HG03108 (cell line): ENCODE data around the gene CACTIN.

Experiments
- ATAC-seq: cut with Tn5 transposase; IDR thresholded peaks from one replicate; pipeline ENCODE4 v1.9.1; 2021; ENCODE audit warnings: moderate library complexity; ENCODE audit not compliant: unreplicated experiment

Gene CACTIN

DNA sequence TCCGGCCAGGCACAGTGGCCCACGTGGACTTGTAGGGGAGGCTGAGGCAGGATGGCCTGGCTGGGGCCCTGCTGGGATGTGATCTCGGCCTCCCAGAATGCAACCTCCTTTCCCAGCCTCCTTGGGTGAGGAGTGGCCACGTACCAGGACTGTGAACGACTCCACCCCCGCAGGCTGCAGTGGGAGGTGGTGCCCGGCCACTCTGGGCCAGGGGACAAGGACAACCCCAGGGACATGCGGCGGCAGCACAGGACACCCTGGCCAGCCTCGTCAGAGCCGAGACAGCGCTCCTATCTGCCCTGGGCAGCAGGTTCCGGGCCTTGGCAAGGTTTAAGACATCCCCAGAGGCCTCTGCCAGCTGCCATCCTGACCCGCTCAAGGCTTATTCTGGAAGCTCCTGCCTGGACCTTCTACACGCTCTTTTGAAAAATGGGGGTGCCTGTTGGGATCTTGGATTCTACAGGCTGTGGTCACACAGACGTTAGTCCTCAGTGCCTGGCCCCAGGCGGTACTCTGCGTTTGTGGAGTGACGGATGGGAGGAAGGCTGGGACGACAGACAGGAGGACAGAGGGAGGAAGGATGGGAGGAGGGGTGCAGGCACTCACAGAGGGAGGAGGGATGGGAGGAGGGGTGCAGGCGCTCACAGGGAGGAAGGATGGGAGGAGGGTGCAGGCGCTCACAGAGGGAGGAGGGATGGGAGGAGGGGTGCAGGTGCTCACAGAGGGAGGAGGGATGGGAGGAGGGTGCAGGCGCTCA, 19.9 kb upstream of the CACTIN start:
- ATAC-seq: no peak

DNA sequence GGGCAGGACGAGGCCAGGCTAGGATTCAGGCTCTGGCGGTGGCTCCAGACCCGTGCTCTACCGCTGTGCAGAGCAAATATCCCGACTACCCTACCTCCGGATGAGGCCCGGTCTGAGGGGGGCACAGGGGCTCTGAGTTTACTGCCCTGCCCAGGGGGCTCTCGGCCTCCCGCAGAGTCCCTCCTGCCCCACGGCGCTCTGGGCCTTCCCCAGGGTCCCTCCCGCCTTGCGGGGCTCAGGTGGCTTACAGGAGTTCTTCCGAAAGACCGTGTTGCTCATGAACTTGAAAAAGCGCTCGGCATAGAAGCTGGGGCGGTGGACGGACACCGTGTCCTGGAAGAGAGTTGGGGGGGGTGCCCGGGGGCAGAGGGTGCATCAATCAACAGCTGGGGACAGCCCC, 19.1 kb upstream of the CACTIN start:
- ATAC-seq: no peak

DNA sequence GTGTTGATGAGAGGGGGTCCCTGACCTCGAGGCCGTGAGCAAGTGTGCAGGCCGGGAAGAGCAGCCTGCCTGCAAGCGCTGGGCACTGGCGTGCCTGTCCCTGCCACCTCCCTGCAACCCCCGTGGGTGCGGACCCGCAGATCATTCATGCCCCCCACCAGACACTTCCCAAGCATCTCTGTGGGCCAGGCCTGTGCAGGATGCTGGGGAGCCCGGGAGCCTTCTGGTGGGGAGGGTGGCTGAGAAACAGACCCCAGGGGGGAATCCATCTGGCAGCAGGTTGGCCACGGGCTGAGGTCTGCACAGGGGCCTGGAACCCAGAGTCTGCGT, 18.4 kb upstream of the CACTIN start:
- ATAC-seq: no peak

DNA sequence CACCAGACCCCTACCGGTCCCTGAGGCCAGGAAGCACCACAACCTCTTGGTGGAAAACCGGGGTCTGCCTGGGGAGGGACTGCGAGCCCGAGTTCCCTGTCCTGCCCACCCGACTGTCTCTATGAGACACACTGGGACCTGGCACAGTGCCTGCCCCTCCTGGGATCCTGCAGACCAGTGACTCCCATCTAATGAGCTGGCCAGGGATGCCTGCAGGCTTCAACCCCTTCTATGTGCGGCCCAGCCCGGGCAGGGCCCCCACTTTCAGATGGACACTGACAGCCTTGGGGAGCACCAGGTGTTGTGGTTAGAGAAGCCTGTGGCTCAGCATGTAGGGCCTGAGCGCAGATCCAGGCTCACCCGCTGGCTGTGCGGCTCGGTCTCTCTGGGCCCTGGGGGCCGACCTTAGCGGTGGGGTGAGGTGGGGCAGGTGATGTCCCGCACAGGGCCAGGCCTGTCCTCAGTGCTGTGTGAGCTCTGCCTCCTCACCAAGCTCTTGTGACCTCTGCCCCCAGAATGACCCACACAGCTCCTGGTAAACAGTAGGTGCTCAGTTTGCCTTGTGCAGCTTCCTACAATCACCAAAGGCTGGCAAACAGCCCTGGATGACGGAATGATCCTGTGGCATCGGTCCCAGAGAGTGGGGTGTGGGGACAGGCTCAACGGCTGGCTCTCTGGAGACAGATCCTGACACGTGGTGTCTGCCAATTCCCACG, 17.9 kb upstream of the CACTIN start:
- no peak for ATAC-seq

DNA sequence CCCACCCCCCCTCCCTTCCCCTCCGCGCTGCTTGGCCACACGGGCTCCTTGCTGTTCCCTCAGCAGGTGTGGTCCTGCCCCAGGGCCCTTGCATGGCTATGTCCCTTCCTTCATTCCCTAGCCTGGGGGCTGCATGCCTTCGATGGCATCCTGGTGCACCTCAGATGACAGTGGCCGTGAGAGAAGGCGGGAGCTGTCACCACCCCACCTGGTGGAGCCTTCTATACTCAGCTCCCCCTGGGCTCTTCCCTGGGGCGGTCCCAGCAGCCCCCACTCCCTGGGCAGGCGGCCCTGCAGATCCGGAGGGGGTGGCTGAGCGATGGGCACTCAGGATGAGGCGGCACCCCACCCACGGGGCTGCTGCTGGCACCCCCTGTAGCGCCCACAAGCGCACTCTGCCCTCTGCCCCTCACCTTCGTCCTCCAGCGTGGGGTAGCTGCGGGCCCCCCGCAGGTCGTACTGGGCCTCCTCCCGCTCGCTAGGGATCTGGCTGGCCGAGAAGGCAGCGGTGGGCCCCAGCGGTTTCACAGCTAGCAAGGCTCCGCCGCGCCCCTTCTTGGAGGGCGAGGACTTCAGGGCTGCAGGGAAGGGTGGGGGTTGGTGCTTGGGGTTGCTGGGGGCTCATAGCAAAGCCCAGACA, 17.2 kb upstream of the CACTIN start:
- ATAC-seq: no peak

DNA sequence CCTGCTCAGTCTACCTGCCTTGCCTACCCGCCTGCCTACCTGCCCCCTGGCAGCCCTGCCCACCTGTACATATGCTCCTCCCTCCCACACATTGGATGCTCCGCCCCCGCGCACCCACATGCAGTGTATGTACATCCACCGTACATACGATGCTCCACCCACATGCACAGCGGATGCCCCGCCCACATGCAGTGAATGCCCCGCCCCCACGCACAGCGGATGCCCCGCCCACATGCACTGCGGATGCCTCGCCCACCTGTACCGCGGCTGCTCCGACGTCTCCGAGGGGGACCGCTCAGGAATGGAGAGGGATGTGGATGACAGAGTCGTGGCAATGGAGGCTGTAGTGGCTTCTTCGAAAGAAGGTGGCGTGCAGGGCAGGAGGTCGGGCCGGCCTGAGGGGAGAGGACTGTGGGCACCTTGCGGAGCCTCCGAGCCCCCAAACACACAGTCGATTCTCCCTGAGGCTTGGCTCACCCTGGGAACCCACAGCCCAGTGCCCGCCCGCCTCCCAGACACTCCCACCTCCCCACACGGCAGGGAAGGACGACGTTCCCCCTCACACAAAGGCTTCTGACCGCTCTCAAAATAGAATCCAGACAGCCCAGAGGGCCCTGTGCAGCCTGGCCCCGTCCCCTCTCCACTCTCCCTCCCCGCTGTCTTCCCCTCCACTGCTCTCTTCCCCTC, 16.5 kb upstream of the CACTIN start:
- no peak for ATAC-seq

DNA sequence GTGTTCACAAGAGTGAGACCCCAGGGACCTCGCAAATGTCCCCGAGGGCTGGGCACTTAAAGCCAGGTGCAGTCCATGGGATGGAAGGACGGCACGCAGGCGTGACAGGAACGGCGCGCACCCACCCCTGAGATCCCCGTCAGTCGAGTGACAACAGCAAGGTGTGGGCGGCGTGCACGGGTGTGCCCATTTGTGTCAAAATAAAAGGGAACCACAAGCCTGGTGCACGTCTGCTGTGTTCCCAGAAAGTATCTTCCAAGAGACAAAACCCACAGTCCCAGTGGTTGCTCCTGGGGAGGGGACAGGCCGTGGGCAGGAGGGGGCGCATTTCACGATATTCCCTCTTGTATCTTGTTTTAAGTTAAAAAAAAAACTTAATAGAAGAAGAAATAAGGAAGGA, 15.7 kb upstream of the CACTIN start:
- ATAC-seq: no peak

DNA sequence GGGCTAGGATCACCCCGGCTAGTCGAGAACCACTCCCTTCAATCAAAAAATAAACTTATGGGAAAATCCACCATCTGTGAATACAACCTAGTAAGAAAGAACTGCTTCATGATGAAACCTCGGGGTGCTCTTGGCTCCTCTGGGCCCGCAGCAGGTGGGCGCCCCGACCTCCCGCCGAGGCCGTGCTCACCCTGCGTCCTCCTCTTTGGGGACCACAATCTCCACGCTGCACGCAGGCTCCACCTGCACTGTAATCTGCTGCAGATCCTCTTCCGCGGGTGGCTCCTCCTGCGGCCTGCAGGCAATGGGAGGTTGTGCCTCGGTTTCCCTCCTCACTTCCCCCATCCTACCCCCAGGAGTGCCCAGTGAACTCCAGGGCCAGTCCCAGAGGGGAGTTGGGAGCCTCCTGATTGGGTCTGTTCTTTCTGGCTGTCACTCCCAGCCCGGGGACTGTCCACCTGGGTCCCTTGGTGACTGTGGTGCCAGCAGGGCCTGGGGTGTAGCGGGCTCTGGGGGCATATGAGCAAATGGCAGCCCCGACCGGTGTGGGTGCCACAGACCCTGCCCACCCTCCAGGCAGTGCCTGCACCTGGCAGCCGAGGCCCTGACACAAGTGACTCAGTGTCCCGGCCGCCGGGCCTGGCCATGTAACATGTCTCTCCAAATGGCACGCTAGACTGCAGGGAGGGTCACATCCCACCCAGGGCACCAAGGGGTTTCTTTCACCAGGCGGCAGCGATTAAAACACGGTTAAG, 15.1 kb upstream of the CACTIN start:
- ATAC-seq: no peak

DNA sequence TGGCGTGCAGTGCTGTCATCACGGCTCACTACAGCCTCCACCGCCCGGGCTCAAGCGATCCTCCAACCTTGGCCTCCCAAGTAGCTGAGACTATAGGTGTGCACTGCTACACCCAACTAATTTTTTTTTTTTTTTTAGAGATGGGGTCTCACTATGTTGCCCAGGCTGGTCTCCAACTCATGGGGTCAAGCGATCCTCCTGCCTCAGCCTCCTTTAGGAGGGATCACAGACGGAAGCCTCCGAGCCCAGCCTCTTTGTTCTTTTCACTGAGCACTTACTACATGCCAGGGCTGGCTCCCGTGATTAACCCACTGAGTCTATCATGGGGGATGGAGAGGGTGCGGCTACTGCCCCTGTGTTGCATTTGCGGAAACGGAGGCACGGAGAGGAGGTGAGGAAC, 12.9 kb upstream of the CACTIN start:
- no peak for ATAC-seq

DNA sequence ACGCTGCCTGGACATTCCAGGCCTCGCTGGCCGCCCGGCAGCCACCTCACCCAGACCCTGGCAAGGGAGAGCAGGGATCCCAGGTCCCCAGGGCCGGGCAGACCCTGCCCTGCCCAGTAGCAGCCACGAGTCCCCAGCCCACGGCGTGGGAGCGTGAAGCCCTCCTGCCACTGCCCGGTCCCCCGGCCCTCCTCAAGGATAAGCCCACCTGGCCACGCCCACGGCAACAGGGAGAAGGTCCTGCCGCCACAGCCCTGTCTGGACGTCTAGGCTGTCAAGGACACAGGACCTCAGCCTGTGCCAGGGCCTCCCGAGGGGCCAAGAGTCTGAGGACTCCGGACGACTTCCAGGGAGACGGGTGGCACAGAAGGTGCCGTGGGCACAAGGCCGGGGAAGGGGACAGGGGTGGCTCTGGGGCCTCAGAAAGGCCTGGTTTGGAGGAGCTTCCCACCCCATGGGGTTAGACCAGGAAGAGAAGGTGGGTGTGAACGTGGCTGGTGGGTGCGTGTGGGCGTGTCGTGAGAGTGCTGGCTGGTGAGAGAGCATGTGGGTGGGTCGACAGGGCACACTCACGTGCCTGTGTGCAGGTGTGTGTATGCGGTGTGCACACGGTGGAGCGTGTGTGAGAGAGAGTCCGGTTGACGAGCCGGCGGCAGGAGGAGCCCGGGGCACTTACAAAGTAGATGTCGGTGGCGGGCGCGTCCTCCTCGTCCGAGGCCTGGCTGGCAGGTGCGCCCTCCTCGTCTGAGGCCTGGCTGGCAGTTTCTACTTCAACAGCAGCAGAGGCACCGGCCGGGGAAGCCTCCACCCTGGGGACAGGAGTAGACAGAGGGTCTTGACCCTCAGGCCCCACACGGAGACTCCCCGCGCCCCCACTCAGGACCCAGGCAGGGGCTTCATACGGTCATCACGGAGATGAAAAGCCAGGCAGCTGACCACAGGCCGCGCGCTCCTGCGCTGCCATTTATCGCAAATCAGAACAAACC, 11.9 kb upstream of the CACTIN start:
- ATAC-seq: no peak

DNA sequence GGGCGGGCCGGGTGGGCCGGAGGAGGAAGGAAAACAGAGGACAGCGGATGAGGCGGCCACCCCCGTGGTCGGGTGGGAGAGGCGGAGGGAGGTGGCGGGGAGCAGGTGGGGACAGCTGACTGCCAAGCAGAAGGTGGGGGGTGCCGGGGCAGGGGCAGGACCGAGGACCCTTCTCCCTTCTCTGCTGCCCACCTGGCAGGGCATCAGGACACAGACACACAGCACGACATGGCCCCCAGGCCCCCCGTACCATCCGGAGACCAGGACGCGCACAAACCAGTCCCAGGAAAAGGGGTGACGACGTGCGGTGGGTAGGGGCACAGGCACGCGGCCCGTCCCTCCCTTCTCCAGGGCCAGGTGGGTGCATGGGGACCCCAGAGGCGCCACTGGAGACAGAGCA, 11.0 kb upstream of the CACTIN start:
- ATAC-seq: no peak

DNA sequence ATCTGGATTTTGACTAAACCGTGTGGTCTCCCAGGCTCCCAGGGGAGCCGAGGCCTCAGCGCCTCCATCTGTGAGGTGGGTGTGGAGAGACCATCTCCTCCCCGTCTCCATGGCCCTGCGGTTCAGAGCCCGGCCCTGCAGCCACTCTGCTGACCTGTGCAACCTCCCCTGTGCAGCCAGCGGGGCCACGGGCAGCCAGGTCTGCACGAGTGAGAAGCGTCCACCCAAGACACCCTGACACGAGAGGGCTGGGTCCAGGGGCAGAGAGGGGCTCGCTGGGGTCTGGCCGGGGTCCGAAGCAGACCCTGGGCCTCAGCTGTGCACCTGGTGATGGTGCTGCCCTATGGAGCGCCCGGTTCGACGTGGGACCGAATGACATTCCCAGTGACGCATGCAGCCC, 10.4 kb upstream of the CACTIN start:
- no peak for ATAC-seq

DNA sequence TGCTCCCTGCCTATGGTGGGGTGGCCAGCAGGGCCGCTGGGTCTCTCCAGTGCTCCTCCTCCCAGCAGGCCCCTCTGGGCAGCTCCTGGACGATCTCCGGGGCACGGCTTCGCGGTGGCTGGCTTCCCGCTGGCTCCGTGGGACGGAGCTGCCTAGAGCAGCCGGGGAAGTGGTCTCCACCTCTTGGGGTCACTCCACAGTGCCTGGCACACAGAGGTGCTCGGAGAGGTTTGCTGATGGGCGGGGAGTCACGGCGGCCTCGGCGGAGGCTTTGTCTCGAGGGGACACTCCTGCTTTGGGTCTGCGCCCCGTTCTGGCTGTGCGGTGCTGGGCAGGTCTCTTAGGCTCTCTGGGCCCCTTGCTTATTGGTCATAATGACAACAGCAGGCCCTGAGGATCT, 9.9 kb upstream of the CACTIN start:
- no peak for ATAC-seq

DNA sequence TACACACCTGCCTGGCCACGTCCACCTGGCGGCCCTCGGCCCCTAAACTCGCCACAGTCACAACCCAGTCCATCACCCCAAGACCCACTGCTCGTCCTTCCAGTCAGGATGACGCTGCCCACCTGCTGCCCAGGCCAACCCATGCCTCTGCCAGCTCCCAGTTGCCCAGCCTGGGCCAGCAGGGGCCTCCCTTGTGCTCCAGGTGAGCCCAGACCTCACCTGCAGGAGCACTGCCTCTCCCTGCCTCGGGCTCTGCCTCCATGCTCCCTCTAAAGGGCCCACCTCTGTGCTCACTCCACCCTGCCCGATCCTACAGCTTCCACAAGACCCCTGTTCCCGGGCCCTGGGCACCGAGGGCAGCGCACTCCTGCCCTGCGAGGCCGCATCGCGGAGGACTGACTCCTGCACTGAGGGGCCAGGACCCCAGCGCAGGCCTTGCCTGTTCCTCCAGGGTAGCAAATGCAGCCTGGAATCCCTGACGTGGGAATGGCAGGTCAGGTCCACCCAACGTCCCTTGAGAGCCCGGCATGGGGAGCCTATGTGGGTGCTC, 8.0 kb upstream of the CACTIN start:
- no peak for ATAC-seq

DNA sequence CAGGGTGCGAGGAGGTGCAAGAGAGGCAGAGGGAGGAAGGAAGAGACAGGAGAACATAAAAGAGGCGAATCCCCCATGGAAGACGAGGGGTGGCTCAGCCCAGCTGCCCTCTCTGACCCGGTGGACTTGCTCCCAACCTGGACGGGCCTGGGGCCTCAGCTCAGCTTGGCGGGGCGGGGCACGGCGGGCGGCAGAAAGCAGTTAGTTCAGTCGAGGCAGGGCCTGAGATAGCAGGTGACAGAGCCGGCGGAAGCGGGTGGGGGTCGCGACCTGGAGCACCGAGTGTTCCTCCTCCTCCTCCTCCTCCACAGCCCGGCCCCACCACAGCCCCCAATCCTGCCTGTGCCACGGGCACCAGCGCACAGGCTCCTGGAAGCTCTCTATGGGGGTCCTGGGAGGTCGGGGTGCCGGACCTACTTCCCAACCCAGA, 7.0 kb upstream of the CACTIN start:
- ATAC-seq: no peak

DNA sequence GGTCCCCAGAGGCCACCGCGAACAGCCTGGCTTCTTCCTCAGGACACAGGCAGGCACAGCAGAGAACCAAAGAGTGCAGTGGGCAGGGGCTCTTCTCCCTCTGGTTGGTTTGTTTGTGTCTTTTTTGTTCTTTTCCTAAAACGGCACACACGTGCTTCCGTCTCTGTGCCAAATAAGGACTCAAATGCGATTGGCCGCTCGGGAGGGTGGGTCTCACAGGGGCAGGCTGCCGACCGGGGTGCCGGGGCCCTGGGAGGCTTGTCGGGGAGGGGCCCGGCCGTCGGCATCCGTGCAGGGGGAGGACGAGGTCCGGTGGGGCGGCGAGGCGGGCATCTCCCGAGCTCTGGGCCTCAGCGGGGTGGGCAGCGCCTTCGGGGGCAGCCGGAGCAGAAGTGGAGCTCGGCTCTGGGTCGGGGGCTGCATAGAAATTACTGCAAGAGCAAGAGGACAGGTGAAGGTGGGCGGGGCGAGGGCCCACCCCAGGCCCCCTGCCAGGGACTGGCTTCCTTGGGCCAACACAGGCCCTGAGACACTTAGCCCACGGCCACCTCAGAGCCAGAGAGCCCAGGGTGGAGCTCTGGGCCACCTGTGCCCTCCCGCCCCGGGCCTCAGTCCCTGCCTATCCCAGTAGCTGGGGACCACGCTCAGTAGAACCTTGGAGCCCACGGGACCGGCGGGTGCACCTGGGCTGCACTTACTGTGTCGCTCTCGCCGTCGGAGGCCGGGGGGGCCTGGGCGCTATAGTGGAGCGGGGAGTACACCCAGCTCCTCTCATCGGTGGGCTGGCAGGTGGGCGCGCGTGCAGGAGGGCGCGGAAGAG, 6.4 kb upstream of the CACTIN start:
- ATAC-seq: no peak

DNA sequence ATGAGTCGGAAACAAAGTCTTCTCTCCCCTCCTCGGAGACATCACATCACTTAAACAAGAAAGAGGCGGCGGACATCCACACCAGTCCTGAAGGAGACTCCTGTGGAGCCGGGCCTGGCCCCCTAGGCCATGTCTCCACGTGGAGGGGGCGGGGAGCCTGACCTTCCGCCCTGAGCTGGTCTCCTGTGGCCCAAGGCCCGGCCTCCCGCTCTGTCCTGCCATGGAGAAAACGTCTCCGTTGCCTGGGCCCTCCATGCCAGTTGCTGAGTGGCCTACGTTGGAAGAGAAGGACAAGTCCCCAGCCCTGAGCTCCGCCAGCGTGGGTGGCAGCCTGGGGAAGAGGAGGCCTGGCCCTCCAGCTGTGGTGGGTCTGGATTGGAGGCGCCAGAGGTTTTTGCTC, 5.5 kb upstream of the CACTIN start:
- no peak for ATAC-seq

DNA sequence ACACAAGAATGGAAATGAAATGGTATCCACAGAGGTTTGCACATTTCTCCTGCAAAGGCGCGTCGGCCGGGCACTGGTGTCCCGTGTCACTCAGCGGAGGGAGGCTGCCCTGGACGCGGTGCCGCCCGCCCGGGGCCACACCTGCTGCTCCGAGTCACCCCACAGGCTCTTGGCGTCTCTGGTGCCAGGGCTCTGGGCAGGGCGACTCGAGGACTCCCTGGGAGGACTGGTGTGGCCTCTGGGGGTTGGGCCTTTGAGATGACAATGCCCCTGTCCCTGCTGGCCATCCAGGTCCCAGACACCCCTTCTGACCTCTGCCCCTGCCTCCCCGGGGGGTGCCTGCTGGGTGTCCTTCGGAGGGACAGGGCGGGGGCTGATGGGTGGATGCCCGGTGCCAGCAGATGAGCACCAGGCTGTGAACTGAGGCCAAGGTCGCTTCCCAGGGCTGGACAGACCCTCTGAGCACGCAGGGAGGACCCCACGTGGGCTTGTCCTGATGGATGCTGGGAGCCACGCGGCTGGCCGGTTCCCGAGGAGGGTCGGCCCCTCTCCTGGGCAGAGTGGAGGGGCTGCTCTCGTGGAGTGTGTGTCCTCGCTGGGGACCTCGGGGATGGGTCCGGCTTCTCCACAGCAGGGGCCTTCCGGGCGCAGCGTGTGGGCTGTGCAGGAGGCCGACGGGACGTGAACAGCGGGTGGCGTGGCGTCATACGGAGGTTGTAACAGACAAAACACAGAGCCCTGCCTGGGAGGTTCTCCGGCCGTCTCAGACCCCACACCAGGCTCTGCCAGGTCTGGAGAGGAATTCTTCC, 4.7 kb upstream of the CACTIN start:
- no peak for ATAC-seq
